Erythroblast (primary cell): ENCODE data around the gene TCTN2.

Experiments
- DNase-seq, 2 experiments: peaks; one replicate each; lab custom pipeline; 2025; lab: John Stamatoyannopoulos, UW
- GATA1 ChIP-seq: IDR thresholded peaks from 2 replicates; pipeline ENCODE4 v1.6.1; 2011; ENCODE audit warnings: low read depth, mild to moderate bottlenecking, control low read depth, low read length, moderate library complexity
- POLR2A ChIP-seq: IDR thresholded peaks from 2 replicates; pipeline ENCODE4 v1.6.1; 2011; ENCODE audit warnings: mild to moderate bottlenecking, low read length

Gene TCTN2

DNA sequence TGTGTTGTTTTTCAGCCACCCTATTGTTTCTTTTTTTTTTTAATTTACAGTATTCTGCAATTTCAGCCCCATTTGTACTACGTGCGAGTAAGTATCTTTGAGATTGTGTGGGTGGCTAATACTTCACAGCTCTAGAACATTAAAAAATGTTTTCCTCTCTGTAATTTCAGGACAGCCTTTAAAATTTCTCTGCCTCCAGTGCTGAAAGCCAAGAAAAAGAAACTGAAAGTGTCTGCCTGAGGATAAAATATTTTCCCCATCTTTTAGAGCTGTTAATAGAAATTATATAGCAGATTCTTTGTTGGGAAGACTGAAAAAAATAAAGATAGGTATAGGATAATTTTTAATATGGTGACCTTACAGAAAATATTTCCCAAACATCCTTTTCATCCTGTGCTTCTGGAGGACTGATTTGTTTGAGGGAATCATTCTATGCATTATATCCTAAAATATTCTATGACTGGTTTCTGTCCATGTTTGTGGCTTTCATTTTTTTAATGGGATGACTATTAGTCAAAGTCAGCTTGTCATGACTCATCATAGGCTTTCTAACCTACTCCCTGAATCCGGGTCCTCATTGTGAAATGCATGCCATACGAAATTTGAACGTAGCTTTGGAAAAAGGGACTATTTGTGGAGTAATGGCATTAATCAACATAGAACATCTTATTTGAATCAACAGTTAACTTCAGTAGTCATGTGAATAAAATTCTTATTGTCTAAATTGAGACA lies 10.8 kb upstream of the TCTN2 start:
- peak in 1 of 2 experiments; percentile 11 for DNase-seq
- TF ChIP-seq POLR2A: no peak
- TF ChIP-seq GATA1: no peak

DNA sequence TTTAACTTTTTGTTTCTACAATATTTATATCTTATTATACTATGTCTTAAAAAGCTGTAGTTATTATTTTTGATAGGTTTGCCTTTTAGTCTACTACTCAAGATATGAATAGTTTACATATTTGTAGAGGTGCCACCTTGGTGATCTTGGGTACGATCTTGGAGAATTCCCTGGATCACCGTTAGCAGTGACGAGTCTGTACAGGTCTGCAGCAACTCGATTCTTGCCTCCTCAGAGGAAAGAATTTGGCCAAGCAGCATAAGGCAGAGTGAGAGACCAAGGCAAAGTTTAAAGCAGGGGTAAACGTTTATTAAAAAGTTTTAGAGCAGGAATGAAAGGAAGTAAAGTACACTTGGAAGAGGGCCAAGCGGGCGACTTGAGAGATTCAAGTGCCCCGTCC lies 3.1 kb upstream of the TCTN2 start:
- TF ChIP-seq GATA1 (no peak), POLR2A (no peak)
- DNase-seq: no peak

DNA sequence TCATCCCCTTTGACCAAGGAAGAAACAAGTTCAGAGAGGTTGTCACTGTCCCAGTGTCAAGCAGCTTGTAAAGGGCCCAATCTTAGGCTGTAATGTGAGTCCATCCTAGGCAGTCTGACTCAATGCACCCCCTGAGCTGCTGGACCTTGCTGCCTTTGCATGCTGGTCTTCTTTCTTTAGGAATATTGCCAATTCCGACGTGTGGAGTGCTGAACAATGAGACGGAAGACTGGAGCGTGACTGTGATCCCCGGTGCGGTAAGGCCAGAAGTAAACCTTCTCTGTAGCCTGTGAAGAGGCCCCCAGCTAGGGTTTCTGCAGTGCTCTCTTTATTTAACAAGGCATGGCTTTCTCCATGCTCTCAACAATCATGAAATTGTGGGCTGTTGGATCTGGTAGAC lies 963 bp downstream of the TCTN2 start:
- no peak for TF ChIP-seq GATA1
- no peak for TF ChIP-seq POLR2A
- DNase-seq: no peak

DNA sequence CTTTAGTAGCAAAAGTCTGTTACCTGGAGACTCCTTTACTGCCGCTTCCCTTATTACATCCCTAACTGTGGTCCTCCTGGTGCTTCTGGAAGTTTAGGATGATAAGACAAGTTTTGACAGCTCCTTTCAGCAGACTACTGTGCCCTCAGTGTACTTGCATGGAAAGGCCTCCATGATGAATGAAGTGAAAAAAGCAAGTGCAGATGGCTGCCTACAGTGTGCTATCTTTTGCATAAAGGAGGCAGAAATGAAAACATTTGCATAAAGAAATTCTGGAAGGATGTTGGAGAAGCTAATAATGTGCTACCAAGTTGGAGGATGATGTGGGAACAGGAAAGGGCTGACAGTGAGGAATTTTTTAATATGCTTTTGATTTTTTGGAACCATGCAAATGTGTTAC lies 4.5 kb downstream of the TCTN2 start:
- TF ChIP-seq POLR2A: no peak
- TF ChIP-seq GATA1: no peak
- DNase-seq: no peak

DNA sequence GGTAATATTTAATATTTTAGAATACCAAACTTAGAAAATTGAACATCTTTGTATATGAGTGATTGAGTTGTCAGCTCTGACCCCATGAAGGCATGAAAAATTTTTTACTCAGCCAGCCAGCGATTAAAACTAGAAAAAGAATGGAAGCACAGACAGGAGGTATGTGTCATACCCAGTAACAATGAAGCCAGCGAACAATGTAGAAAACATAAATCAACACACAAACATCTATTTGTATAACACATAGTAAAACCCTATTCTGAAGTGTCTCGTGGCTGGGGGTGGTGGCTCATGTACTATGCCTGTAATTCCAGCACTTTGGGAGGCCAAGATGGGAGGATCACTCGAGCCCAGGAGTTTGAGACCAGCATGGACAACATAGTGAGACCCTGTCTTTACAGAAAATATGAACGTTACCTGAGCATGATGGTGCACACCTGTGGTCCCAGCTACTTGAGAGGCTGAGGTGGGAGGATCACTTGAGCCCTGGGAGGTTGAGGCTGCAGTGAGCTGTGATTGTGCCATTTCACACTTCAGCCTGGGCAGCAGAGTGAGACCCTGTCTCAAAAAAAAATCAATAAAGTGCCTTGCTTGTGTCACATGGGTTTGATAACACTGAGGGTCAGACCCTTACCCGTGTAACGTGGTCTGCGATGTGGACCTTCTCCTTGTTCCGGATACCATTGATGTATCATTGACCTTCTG lies 5.9 kb downstream of the TCTN2 start:
- DNase-seq: no peak
- no peak for TF ChIP-seq GATA1
- TF ChIP-seq POLR2A: no peak

DNA sequence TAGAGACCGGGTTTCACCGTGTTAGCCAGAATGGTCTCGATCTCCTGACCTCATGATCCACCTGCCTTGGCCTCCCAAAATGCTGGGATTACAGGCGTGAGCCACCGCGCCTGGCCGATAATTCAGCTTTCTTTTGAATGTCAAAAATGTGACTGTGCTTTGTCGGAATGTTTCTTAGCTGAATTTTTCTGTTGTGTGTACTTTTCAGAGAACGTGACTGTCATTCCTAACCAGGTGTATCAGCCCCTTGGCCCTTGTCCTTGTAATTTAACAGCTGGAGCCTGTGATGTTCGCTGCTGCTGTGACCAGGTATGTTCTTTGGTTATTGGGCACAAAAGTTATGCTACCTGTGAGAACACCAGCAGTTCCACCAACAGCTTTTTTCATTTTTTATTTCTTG lies 8.1 kb downstream of the TCTN2 start:
- no peak for DNase-seq
- TF ChIP-seq GATA1 (no peak), POLR2A (no peak)

DNA sequence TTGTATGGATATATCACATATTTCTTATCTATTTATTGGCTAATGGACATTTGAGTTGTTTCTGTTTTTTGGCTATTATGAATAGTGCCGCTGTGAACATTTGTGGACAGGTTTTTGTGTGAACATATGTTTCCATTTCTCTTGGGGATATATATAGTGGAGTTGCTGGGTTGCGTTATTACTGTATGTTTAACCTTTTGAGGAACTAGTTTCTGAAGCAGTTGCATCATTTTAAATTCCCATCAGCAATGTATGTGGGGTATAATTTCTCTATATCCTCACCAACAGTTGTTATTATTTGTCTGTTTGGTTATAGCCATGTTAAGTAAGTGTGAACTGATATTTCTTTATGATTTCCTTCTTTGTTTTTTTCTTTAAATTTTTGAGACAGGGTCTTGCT lies 10.7 kb downstream of the TCTN2 start:
- no peak for TF ChIP-seq POLR2A
- TF ChIP-seq GATA1: no peak
- DNase-seq: no peak

DNA sequence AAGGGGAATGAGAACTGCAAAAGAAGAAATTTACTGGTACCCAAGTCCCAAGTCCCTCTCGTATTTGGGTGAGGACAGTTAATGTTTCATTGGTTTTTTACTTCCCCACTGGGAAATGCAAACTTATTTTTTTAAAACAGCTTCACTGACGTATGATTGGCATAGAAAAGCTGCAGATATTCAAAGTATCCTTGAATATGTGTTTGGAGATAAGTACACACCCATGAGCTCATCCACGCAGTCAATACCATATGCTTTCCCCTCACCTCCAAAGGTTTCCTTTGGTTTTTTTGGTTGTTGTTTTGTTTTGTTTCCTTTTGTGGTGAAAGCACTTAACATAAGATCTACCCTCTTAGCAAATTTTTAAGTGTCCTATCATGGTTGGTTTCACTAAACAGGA lies 13.1 kb downstream of the TCTN2 start:
- TF ChIP-seq GATA1: no peak
- no peak for TF ChIP-seq POLR2A
- DNase-seq: peak in 1 of 2 experiments; percentile 7

DNA sequence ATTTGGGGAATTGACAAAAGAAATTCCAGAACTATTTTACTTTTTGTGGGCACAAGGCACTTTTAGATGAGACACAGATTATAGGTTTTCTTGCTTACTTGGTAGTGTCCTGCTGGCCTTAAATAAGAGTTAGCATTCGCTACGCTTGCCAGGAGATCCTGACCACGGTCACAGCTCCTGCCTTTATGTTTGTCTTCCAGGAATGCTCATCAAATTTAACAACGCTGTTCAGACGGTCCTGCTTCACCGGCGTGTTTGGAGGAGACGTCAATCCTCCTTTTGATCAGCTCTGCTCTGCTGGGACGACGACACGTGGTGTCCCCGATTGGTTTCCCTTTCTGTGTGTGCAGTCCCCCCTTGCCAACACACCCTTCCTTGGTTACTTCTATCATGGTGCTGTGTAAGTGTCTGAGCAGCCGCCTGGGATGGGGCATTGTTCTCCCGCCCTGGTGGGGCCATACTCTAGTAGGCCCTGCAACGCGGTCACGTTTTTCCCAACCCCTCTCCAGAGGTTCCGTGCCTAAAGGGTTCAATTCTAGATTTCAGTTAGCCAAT lies 15.8 kb downstream of the TCTN2 start:
- TF ChIP-seq POLR2A (no peak), GATA1 (no peak)

DNA sequence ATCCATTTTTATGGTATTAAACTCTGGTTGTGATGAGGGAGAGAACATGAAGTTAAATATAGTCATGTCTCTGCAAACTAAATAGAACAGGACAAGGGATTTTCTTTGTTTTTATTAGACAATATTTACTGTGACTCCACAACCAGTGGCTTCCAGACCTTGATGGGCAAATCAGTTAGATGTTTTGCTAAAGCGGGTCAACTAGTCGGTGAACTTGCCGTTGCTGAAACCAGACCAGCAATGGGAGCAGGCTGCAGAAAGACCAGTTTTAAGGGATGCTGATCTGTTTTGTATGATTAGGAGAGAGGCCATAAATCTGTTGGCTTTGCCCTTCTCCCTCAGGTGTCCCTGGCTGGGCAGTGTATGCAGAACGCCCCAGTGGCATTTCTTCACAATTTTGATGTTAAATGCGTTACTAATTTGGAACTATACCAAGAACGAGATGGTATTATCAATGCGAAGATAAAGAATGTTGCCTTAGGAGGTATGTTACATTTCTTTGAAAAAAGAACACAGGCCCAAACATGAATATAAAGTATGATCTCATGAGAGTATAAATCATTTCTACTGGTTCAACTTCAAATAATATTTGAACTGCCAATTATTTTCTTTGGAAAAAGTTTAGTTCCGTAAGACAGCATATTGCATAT lies 19.4 kb downstream of the TCTN2 start:
- TF ChIP-seq GATA1 (no peak), POLR2A (no peak)
- DNase-seq: no peak

More for the DNA sequence above, 15.8 kb downstream of the TCTN2 start:
- DNase-seq: no peak

DNA sequence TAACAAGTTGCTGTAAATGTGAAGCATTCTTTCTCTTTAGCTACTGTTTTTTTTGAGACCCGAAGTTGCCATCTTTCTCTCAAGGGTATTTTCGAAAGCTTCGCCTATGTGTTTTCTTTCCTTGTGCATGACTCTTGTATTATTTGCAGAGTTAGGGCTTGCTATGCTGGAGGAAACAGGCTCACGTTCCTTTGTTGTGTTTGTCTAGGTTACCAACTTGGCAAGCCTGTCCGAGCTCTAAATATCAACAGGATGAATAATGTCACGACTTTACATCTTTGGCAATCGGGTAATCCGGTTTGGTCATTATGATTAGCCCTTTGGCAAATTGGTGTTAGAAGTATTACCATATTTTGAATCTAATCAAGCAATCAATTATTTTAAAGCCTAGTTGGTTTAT lies 25.3 kb downstream of the TCTN2 start:
- TF ChIP-seq GATA1: no peak
- TF ChIP-seq POLR2A: no peak

DNA sequence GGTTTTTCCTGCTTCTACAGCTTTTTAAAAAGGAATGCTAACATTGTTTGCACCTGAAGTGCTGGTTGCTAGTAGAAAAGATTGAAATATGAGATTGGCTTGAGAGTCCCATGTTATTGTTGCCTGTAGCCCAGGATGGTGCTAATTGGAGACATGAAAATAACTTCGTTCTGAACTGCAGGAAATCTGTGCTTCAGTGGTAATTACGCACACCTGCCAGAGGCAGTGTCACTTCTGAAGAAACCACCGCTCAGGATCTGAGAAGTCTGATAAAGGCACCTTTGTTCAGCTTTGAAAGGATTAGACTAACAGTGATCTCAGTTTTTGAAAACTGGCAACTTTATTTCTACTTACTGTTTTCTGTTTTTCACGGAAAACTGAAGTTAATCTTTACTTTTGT lies 25.7 kb downstream of the TCTN2 start:
- no peak for DNase-seq
- TF ChIP-seq GATA1: no peak
- TF ChIP-seq POLR2A: no peak

More for the DNA sequence above, 25.3 kb downstream of the TCTN2 start:
- no peak for DNase-seq

DNA sequence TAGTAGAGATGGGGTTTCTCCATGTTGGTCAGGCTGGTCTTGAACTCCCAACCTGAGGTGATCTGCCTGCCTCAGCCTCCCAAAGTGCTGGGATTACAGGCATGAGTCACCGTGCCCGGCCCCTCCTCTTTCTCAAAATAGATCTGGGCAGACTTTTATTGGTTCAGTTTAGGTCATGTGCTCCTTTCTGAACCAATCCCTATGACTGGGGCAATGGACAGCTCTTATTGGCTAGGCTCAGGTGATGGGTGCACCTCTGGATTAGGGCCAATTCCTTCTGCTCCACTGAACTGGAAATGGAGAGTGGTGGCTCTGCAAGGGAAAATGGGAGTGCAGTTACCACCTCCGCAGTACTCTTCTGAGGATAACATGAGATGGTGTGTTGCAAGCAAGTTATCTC lies 35.0 kb downstream of the TCTN2 start:
- peak; percentile 39 to 40 for DNase-seq
- TF ChIP-seq GATA1: no peak
- TF ChIP-seq POLR2A: no peak

DNA sequence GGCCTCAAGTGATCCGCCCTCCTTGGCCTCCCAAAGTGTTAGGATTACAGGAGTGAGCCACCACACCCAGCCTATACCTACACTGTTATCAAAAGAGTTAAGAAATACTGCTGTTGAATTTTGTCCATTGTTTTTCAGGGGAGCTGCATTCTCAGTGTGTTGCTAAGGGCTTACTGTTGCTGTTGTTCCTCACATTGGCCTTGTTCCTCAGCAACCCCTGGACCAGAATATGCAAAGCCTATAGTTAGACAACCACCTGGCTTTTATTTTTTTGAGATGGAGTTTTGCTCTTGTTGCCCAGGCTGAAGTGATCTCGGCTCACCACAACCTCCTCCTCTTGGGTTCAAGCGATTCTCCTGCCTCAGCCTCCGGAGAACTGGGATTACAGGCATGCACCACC lies 36.6 kb downstream of the TCTN2 start:
- TF ChIP-seq POLR2A (no peak), GATA1 (no peak)

More for the DNA sequence above, 36.6 kb downstream of the TCTN2 start:
- no peak for DNase-seq
